HepG2 (cell line): ENCODE results near the gene PPA2. TPM values are rescaled to one million over a fixed set of nuclear protein-coding genes. Genes with fewer than 3 reads are reported as not detected.

Source experiments
- ATAC-seq: fragments of 200-7000 bp; cut with Tn5 transposase; 3 replicates; pipeline ENCODE4 v1.9.1; 2020; ENCODE audit warnings: mild to moderate bottlenecking, moderate library complexity
- BruUV-seq: library from RNA; stranded (reverse); fragments of 400-500 nt; replicated peaks from 2 replicates; lab custom pipeline; 2021; lab: Mats Ljungman, UMichigan
- CTCF ChIA-PET: fragments of 300-600 bp; formaldehyde crosslinking; extraction: SDS; loops from one replicate; lab custom pipeline; 2021; ENCODE audit warnings: low total read pairs, inconsistent platforms, low intra/inter-chr PET ratio; lab: Yijun Ruan, JAX
- POLR2A ChIA-PET: fragments of 350-600 bp; sonication (Branson Sonifier 250); formaldehyde crosslinking; loops from one replicate; lab custom pipeline; 2020; ENCODE audit warnings: antibody characterized with exemption, inconsistent platforms; lab: Yijun Ruan, JAX
- DNase-seq: peaks from one replicate; pipeline ENCODE4 v3.0.0-alpha.2; 2015; ENCODE audit warnings: low spot score
- FAIRE-seq: peaks from 3 replicates; lab custom pipeline; 2011; peaks lifted over from hg19 to GRCh38; lab: Jason Lieb, UNC
- H2AFZ ChIP-seq: one replicate; pipeline ENCODE4 v1.6.1; 2011; ENCODE audit warnings: low read length, inconsistent platforms
- H3K27ac ChIP-seq: fragments of 300-600 bp; 3 replicates; pipeline ENCODE4 v1.8.0; 2011; ENCODE audit warnings: mixed run types, mild to moderate bottlenecking, mixed read lengths, low read length, inconsistent platforms; ENCODE audit not compliant: insufficient read depth; ENCODE audit errors: extremely low read length
- H3K27me3 ChIP-seq, 2 experiments: fragments of 200-600 bp in 1 of 2; 2 replicates in 1 of 2; 3 replicates in 1 of 2; pipeline versions ENCODE4 v1.6.0 to v1.8.0; 2011; ENCODE audit warnings: low read length in 2 of 2, mild to moderate bottlenecking in 2 of 2, moderate library complexity in 2 of 2, inconsistent platforms in 1 of 2; ENCODE audit not compliant: insufficient read depth in 2 of 2, control insufficient read depth in 1 of 2
- H3K36me3 ChIP-seq, 2 experiments: fragments of 200-600 bp in 1 of 2; replicated peaks in 1 of 2; 2 replicates in 1 of 2; 3 replicates in 1 of 2; pipeline versions ENCODE4 v1.5.1 to v1.8.0; 2011; ENCODE audit warnings: low read length in 2 of 2, inconsistent platforms in 1 of 2; ENCODE audit not compliant: insufficient read depth in 2 of 2, control insufficient read depth in 1 of 2
- H3K4me1 ChIP-seq: 2 replicates; pipeline ENCODE4 v1.5.1; 2012; ENCODE audit warnings: low read length, inconsistent platforms; ENCODE audit not compliant: insufficient read depth
- H3K4me2 ChIP-seq: 2 replicates; pipeline ENCODE4 v1.6.0; 2011; ENCODE audit warnings: low read depth, low read length, inconsistent platforms
- H3K4me3 ChIP-seq, 3 experiments: fragments of 200-600 bp in 1 of 3; sonication (generic), shearing (Covaris generic) in 1 of 3; replicated peaks in 1 of 3; 2 replicates each; pipeline ENCODE4 v1.5.1; 2011 to 2016; ENCODE audit warnings: low read length in 3 of 3, inconsistent platforms in 2 of 3, low read depth in 2 of 3, mild to moderate bottlenecking in 2 of 3, control low read depth in 1 of 3, mixed read lengths in 1 of 3; ENCODE audit not compliant: insufficient read depth in 1 of 3
- H3K79me2 ChIP-seq: one replicate; pipeline ENCODE4 v1.6.1; 2011; ENCODE audit warnings: low read length, inconsistent platforms; ENCODE audit not compliant: insufficient read depth
- H3K9ac ChIP-seq: 2 replicates; pipeline ENCODE4 v1.6.0; 2011; ENCODE audit warnings: mild to moderate bottlenecking, low read depth, low read length, inconsistent platforms; ENCODE audit not compliant: insufficient read depth
- H3K9me3 ChIP-seq: 2 replicates; pipeline ENCODE4 v1.5.1; 2012; ENCODE audit warnings: mild to moderate bottlenecking, low read length
- H4K20me1 ChIP-seq: 2 replicates; pipeline ENCODE4 v1.6.0; 2011; ENCODE audit warnings: inconsistent platforms, mild to moderate bottlenecking, low read length, moderate library complexity; ENCODE audit not compliant: insufficient read depth
- ARID3A ChIP-seq: IDR thresholded peaks from 2 replicates; pipeline ENCODE4 v1.6.1; 2012; ENCODE audit warnings: low read depth, low read length, improper control_type of control experiment
- BCL6 ChIP-seq: IDR thresholded peaks from 2 replicates; pipeline ENCODE4 v1.6.1; 2016; ENCODE audit warnings: missing genetic modification reagents, missing compliant biosample characterization
- CCAR2 ChIP-seq: fragments of 200-400 bp; formaldehyde crosslinking; optimal IDR thresholded peaks from 2 replicates; pipeline ENCODE3; 2018; ENCODE audit warnings: low read depth, mild to moderate bottlenecking, low read length, moderate library complexity
- ELF3 ChIP-seq: IDR thresholded peaks from 2 replicates; pipeline ENCODE4 v1.6.1; 2016; ENCODE audit warnings: missing genetic modification reagents, missing compliant biosample characterization
- GABPA ChIP-seq, 2 experiments: IDR thresholded peaks; 2 replicates each; pipeline ENCODE4 v1.6.1; 2011 to 2016; ENCODE audit warnings: low read depth in 2 of 2, low read length in 1 of 2, missing biosample characterization in 1 of 2, missing genetic modification characterization in 1 of 2
- NR0B2 ChIP-seq: sonication (generic); formaldehyde crosslinking; IDR thresholded peaks from 2 replicates; pipeline ENCODE4 v1.4.0; 2020; ENCODE audit warnings: mild to moderate bottlenecking, missing genetic modification reagents
- ONECUT2 ChIP-seq: sonication (generic); formaldehyde crosslinking; IDR thresholded peaks from 2 replicates; pipeline ENCODE4 v1.4.0; 2020; ENCODE audit warnings: missing genetic modification reagents
- PREB ChIP-seq: sonication (generic); formaldehyde crosslinking; IDR thresholded peaks from 2 replicates; pipeline ENCODE4 v1.4.0; 2020; ENCODE audit warnings: missing genetic modification reagents
- RFXANK ChIP-seq: IDR thresholded peaks from 2 replicates; pipeline ENCODE4 v1.6.1; 2016
- SNAPC5 ChIP-seq: sonication (generic); formaldehyde crosslinking; IDR thresholded peaks from 2 replicates; pipeline ENCODE4 v1.8.1; 2023; ENCODE audit warnings: mild to moderate bottlenecking, missing genetic modification reagents, borderline replicate concordance
- in situ Hi-C: cut with HindIII; loops from 2 replicates; pipeline ENCODE4 v1.10.0; 2017; ENCODE audit warnings: low pct_unique_long_range_greater_than_20kb; ENCODE audit not compliant: extremely low pct_ligation_motif_present
- intact Hi-C: fragments of 100-400 bp; cut with micrococcal nuclease; formaldehyde crosslinking; loops from one replicate; pipeline ENCODE4 v1.10.0; 2022; ENCODE audit not compliant: unreplicated experiment
- polyA plus RNA-seq, 8 experiments: library from polyadenylated mRNA; depleted of rRNA in 3 of 8; stranded (reverse) in 7 of 8; unstranded in 1 of 8; fragments of >200 nt; fragmentation: Illumina TruSeq in 4 of 8; extraction: Trizol in 4 of 8; gene quantifications; 2 replicates each; pipeline versions ENCODE4 v1.2.1 to v1.2.3, GENCODE V29; 2011 to 2016; ENCODE audit warnings: low read depth in 4 of 8, missing spikeins in 1 of 8, mixed read lengths in 1 of 8; ENCODE audit not compliant: insufficient read depth in 1 of 8
- total RNA-seq, 5 experiments: library from RNA; depleted of rRNA; stranded (reverse); fragments of >200 nt; fragmentation: Illumina TruSeq; extraction: Trizol; gene quantifications; 2 replicates each; pipeline ENCODE4 v1.2.3, GENCODE V29; 2016; ENCODE audit warnings: low read depth in 1 of 5

Gene PPA2
- total and polyA plus RNA-seq, 2 of the 13 experiments (the other 11 are each of a cell fraction or from before 2014, with no cell fraction given) = 44.2 to 70.6 TPM

GRCh38 chr4:105344141-105344540, 129.7 kb downstream of the PPA2 start:
- no peaks in the 10 kb centered on the region for H3K36me3 ChIP-seq
- H3K4me3 ChIP-seq = no peak overlapping the region
- no peak overlapping the region for H2AFZ ChIP-seq
- POLR2A ChIA-PET = no interaction called here
- DNase-seq (no peak), ATAC-seq (no peak), FAIRE-seq (no peak)
- no peaks in the 10 kb centered on the region for H3K79me2 ChIP-seq
- intact Hi-C loops (loop anchor here (2.0 kb wide), 1 partner anchor 129 kb away; no protein-coding TSS in a partner anchor), in situ Hi-C loops (no loop called here)
- H3K4me1 ChIP-seq = peaks cover 44% of the 10 kb centered on the region
- H3K9me3 ChIP-seq = no peaks in the 10 kb centered on the region
- no peaks in the 10 kb centered on the region for H3K27me3 ChIP-seq
- TF ChIP-seq ONECUT2 (no peak), NR0B2 (CRISPR knock-in tag) (no peak), RFXANK (CRISPR knock-in tag) (no peak), PREB (CRISPR knock-in tag) (no peak), ARID3A (no peak), SNAPC5 (CRISPR knock-in tag) (no peak), BCL6 (no peak), ELF3 (CRISPR knock-in tag) (no peak), GABPA (IDR thresholded peaks at IDR 0.05; ENCODE audit: low read depth, low read length) (no peak), GABPA (CRISPR knock-in tag; IDR thresholded peaks at IDR 0.05; ENCODE audit: low read depth) (no peak), CCAR2 (no peak)
- H4K20me1 ChIP-seq = no peaks in the 10 kb centered on the region
- no peak overlapping the region for H3K4me2 ChIP-seq
- H3K9ac ChIP-seq = no peak overlapping the region
- H3K27ac ChIP-seq = no peak overlapping the region
- no TSS peak for BruUV-seq
- CTCF ChIA-PET = no interaction called here
